H1 (cell line): Measurements from ENCODE around the gene OLFM3. TPM values are rescaled to one million over a fixed set of nuclear protein-coding genes. Genes with fewer than 3 reads are reported as not detected.

ENCODE experiments used
- CTCF ChIA-PET: fragments of 300-600 bp; sonication (Branson Sonifier 250); formaldehyde crosslinking; loops from one replicate; lab custom pipeline; 2021; ENCODE audit not compliant: partially characterized antibody; lab: Charles Lee
- POLR2A ChIA-PET: fragments of 300-600 bp; sonication (Branson Sonifier 250); formaldehyde crosslinking; loops from one replicate; lab custom pipeline; 2021; ENCODE audit warnings: inconsistent platforms; ENCODE audit not compliant: partially characterized antibody; lab: Charles Lee
- DNase-seq, 2 experiments: peaks; one replicate each; pipeline versions ENCODE4 v3.0.0 to v3.0.0-alpha.2; 2010 to 2022; ENCODE audit warnings: low spot score in 2 of 2, low read depth in 1 of 2, mixed read lengths in 1 of 2
- FAIRE-seq: peaks from 2 replicates; lab custom pipeline; 2011; peaks lifted over from hg19 to GRCh38; lab: Jason Lieb, UNC
- H2AFZ ChIP-seq: 2 replicates; pipeline ENCODE4 v1.8.1; 2012; ENCODE audit warnings: low read length, inconsistent platforms
- H2AK5ac ChIP-seq: 2 replicates; pipeline ENCODE4 v1.6.1; 2013; ENCODE audit warnings: low read depth, low read length
- H2BK120ac ChIP-seq: replicated peaks from 2 replicates; pipeline ENCODE3; 2013; ENCODE audit warnings: low read depth, low read length, inconsistent platforms
- H2BK12ac ChIP-seq: 2 replicates; pipeline ENCODE4 v1.6.1; 2013; ENCODE audit warnings: low read depth, low read length
- H2BK15ac ChIP-seq: 2 replicates; pipeline ENCODE4 v1.6.1; 2013; ENCODE audit warnings: low read length
- H2BK20ac ChIP-seq: 2 replicates; pipeline ENCODE4 v1.6.1; 2013; ENCODE audit warnings: low read length
- H2BK5ac ChIP-seq: 2 replicates; pipeline ENCODE4 v1.6.1; 2013; ENCODE audit warnings: low read depth, low read length
- H3K14ac ChIP-seq: 2 replicates; pipeline ENCODE4 v1.6.1; 2013; ENCODE audit warnings: inconsistent platforms; ENCODE audit not compliant: insufficient read length
- H3K18ac ChIP-seq: 2 replicates; pipeline ENCODE4 v1.6.1; 2013; ENCODE audit warnings: low read length; ENCODE audit errors: extremely low read depth
- H3K23ac ChIP-seq: 2 replicates; pipeline ENCODE4 v1.6.1; 2013; ENCODE audit warnings: inconsistent platforms; ENCODE audit not compliant: insufficient read length
- H3K23me2 ChIP-seq: 2 replicates; pipeline ENCODE4 v1.6.1; 2013; ENCODE audit warnings: low read depth, low read length
- H3K27ac ChIP-seq: 2 replicates; pipeline ENCODE4 v1.6.1; 2011; ENCODE audit warnings: low read depth, low read length, inconsistent platforms
- H3K27me3 ChIP-seq, 4 experiments: replicated peaks in 1 of 4; 1 replicate in 1 of 4; 2 replicates in 3 of 4; pipeline versions ENCODE4 v1.6.1 to v1.8.1; 2011 to 2013; ENCODE audit warnings: low read length in 3 of 4, mild to moderate bottlenecking in 3 of 4, inconsistent platforms in 2 of 4, mixed read lengths in 2 of 4, moderate library complexity in 1 of 4; ENCODE audit not compliant: control insufficient read depth in 3 of 4, insufficient read depth in 3 of 4; ENCODE audit errors: extremely low read depth in 1 of 4
- H3K36me3 ChIP-seq, 4 experiments: 2 replicates each; pipeline versions ENCODE4 v1.6.1 to v1.8.1; 2011 to 2013; ENCODE audit warnings: mild to moderate bottlenecking in 4 of 4, low read length in 3 of 4, moderate library complexity in 2 of 4, control low read depth in 1 of 4, inconsistent platforms in 1 of 4; ENCODE audit not compliant: insufficient read depth in 4 of 4, control insufficient read depth in 2 of 4
- H3K4ac ChIP-seq: replicated peaks from 2 replicates; pipeline ENCODE3; 2013; ENCODE audit warnings: low read length, low read depth, mixed read lengths, inconsistent platforms; ENCODE audit not compliant: insufficient read length
- H3K4me1 ChIP-seq, 4 experiments: replicated peaks in 1 of 4; 1 replicate in 1 of 4; 2 replicates in 3 of 4; pipeline versions ENCODE4 v1.6.1 to v1.8.1; 2011 to 2013; ENCODE audit warnings: low read length in 3 of 4, inconsistent platforms in 2 of 4, mixed read lengths in 1 of 4; ENCODE audit not compliant: insufficient read depth in 4 of 4, control insufficient read depth in 3 of 4
- H3K4me2 ChIP-seq, 2 experiments: 2 replicates each; pipeline versions ENCODE4 v1.6.1 to v1.8.1; 2011 to 2013; ENCODE audit warnings: low read depth in 2 of 2, low read length in 2 of 2, control low read depth in 1 of 2, inconsistent platforms in 1 of 2, mild to moderate bottlenecking in 1 of 2; ENCODE audit not compliant: insufficient read depth in 1 of 2
- H3K4me3 ChIP-seq, 4 experiments: fragments of 200-600, 300-600 bp in 1 of 4; sonication (generic), shearing (Covaris generic), sonication (Bioruptor Twin) in 1 of 4; 2 replicates each; pipeline versions ENCODE4 v1.5.1 to v1.8.1; 2011 to 2016; ENCODE audit warnings: low read length in 4 of 4, low read depth in 3 of 4, control low read depth in 2 of 4, inconsistent platforms in 2 of 4, mild to moderate bottlenecking in 2 of 4, mixed read lengths in 1 of 4, moderate library complexity in 1 of 4; ENCODE audit not compliant: insufficient read depth in 2 of 4; ENCODE audit errors: extremely low read depth in 1 of 4
- H3K56ac ChIP-seq: replicated peaks from 2 replicates; pipeline ENCODE3; 2013; ENCODE audit warnings: low read depth, mild to moderate bottlenecking, mixed read lengths, low read length, inconsistent platforms; ENCODE audit not compliant: insufficient read length
- H3K79me1 ChIP-seq: 2 replicates; pipeline ENCODE4 v1.6.1; 2013; ENCODE audit warnings: low read depth, low read length, control low read depth
- H3K79me2 ChIP-seq, 2 experiments: 2 replicates each; pipeline versions ENCODE4 v1.6.1 to v1.8.1; 2012 to 2013; ENCODE audit warnings: low read length in 2 of 2, mild to moderate bottlenecking in 2 of 2, inconsistent platforms in 1 of 2; ENCODE audit not compliant: insufficient read depth in 2 of 2, control insufficient read depth in 1 of 2
- H3K9ac ChIP-seq, 4 experiments: replicated peaks in 1 of 4; 1 replicate in 1 of 4; 2 replicates in 3 of 4; pipeline versions ENCODE4 v1.6.1 to v1.8.1; 2011 to 2013; ENCODE audit warnings: low read depth in 3 of 4, low read length in 3 of 4, control low read depth in 2 of 4, mild to moderate bottlenecking in 2 of 4, moderate library complexity in 2 of 4, inconsistent platforms in 1 of 4; ENCODE audit errors: extremely low read depth in 1 of 4
- H3K9me3 ChIP-seq, 2 experiments: 2 replicates each; pipeline versions ENCODE4 v1.6.1 to v1.8.1; 2012 to 2013; ENCODE audit warnings: mild to moderate bottlenecking in 2 of 2, moderate library complexity in 2 of 2, control low read depth in 1 of 2, inconsistent platforms in 1 of 2, low read depth in 1 of 2, low read length in 1 of 2, mixed read lengths in 1 of 2; ENCODE audit not compliant: insufficient read depth in 2 of 2
- H4K20me1 ChIP-seq, 2 experiments: replicated peaks in 1 of 2; 2 replicates each; pipeline versions ENCODE3 to v1.8.1; 2011 to 2013; ENCODE audit warnings: inconsistent platforms in 2 of 2, low read length in 2 of 2, mild to moderate bottlenecking in 1 of 2; ENCODE audit not compliant: insufficient read depth in 2 of 2, control insufficient read depth in 1 of 2
- H4K5ac ChIP-seq: 2 replicates; pipeline ENCODE4 v1.6.1; 2013; ENCODE audit warnings: low read length, low read depth, mixed read lengths, inconsistent platforms; ENCODE audit not compliant: insufficient read length
- H4K8ac ChIP-seq: 2 replicates; pipeline ENCODE4 v1.8.0; 2013; ENCODE audit warnings: mild to moderate bottlenecking, moderate library complexity, low read length, inconsistent platforms; ENCODE audit not compliant: insufficient read depth; ENCODE audit errors: extremely low read depth
- H4K91ac ChIP-seq: replicated peaks from 2 replicates; pipeline ENCODE3; 2013; ENCODE audit warnings: low read length, mixed read lengths, inconsistent platforms; ENCODE audit not compliant: insufficient read length
- POLR2A ChIP-seq, 2 experiments: IDR thresholded peaks; 1 replicate in 1 of 2; 2 replicates in 1 of 2; pipeline ENCODE4 v1.6.1; 2011; ENCODE audit warnings: low read depth in 2 of 2, low read length in 2 of 2, mild to moderate bottlenecking in 2 of 2; ENCODE audit errors: control extremely low read depth in 1 of 2
- RFX5 ChIP-seq: IDR thresholded peaks from 2 replicates; pipeline ENCODE4 v1.6.1; 2011; ENCODE audit warnings: low read depth, low read length, improper control_type of control experiment, borderline replicate concordance
- SIN3A ChIP-seq, 2 experiments: IDR thresholded peaks in 1 of 2; conservative IDR thresholded peaks in 1 of 2; 2 replicates each; pipeline ENCODE4 v1.6.1; 2011 to 2012; ENCODE audit warnings: low read length in 2 of 2, improper control_type of control experiment in 1 of 2, low read depth in 1 of 2, mild to moderate bottlenecking in 1 of 2
- SIRT6 ChIP-seq: IDR thresholded peaks from one replicate; pipeline ENCODE4 v1.7.1; 2012; ENCODE audit warnings: low read length, inconsistent platforms
- USF2 ChIP-seq: IDR thresholded peaks from 2 replicates; pipeline ENCODE4 v1.6.1; 2011; ENCODE audit warnings: low read length, improper control_type of control experiment
- YY1 ChIP-seq: IDR thresholded peaks from 2 replicates; pipeline ENCODE4 v1.6.1; 2011; ENCODE audit warnings: low read depth, mild to moderate bottlenecking, low read length
- WGBS, 2 experiments: shearing (Covaris generic) in 1 of 2; methylation state at CpG; one replicate each; pipeline versions ENCODE4 v1.1.6 to v1.1.7; 2013 to 2015; ENCODE audit warnings: low lambda C conversion rate in 2 of 2, mixed read lengths in 2 of 2, inconsistent platforms in 1 of 2, low coverage in 1 of 2, missing lambda C conversion rate in 1 of 2; ENCODE audit not compliant: insufficient replicate concordance in 2 of 2, insufficient coverage in 1 of 2, insufficient read length in 1 of 2; ENCODE audit errors: extremely low coverage in 1 of 2, missing lambda C conversion rate in 1 of 2; 5-methylcytosine and 5-hydroxymethylcytosine counted together
- polyA plus RNA-seq, 7 experiments: library from polyadenylated mRNA; depleted of rRNA in 3 of 7; stranded (reverse) in 5 of 7; unstranded in 2 of 7; fragments of >200 nt in 5 of 7; fragments of 200-250 nt in 2 of 7; gene quantifications; 1 replicate in 5 of 7; 2 replicates in 1 of 7; 4 replicates in 1 of 7; pipeline versions ENCODE4 v1.2.1 to v1.2.3, GENCODE V29; 2011 to 2013; ENCODE audit warnings: missing spikeins in 2 of 7, mixed read lengths in 2 of 7
- total RNA-seq: library from RNA; stranded (reverse); fragmentation: NEBNext Ultra II Directional; extraction: Animal tissue kit (Norgen Biotek cat#: 25700); gene quantifications from 2 replicates; pipeline ENCODE4 v1.2.1, GENCODE V29; 2021

The OLFM3 gene
- total and polyA plus RNA-seq, 2 of the 8 experiments (the other 6 are each of a cell fraction or from before 2014, with no cell fraction given) = 0.30 to 0.32 TPM

DNA sequence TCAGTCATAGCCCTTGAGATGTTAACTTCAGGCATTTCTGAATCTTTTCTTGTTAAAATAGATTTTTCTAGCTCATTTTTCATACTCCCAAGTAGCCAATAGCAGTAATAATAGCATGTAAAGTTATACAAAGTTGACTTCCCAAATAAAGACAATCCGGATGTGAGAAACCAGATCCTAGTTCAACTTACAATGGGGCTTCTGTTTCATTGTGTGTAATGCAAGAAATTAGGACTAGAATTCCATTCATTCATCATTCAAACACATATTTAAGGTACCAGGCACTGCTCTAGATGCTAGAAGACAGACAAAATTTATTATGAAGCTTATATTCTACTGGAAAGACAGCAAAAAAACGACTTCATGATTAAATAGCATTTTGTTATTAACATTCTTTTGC, 240.3 kb downstream of the OLFM3 start:
- H2BK20ac ChIP-seq = no peak overlapping the region
- no peaks in the 10 kb centered on the region for H3K4me1 ChIP-seq
- H4K91ac ChIP-seq = no peak overlapping the region
- H3K9me3 ChIP-seq = no peaks in the 10 kb centered on the region
- no peak overlapping the region for H3K23ac ChIP-seq
- no peak overlapping the region for H3K18ac ChIP-seq
- H4K8ac ChIP-seq = no peak overlapping the region
- CTCF ChIA-PET = no interaction called here
- no peak overlapping the region for H4K5ac ChIP-seq
- H2AK5ac ChIP-seq = no peak overlapping the region
- H3K9ac ChIP-seq = no peak overlapping the region
- no peaks in the 10 kb centered on the region for H3K36me3 ChIP-seq
- H3K4me2 ChIP-seq = no peak overlapping the region
- WGBS, 2 experiments = 86% methylated on average over 2 of the region's 2 CpGs; no CpG with 5 or more reads in 1 of the 2 experiments
- H3K4ac ChIP-seq = no peak overlapping the region
- no peaks in the 10 kb centered on the region for H3K23me2 ChIP-seq
- no peak overlapping the region for H2BK12ac ChIP-seq
- no peaks in the 10 kb centered on the region for H4K20me1 ChIP-seq
- no peak overlapping the region for H3K27ac ChIP-seq
- no peak overlapping the region for H2BK120ac ChIP-seq
- DNase-seq (no peak), FAIRE-seq (no peak)
- no peak overlapping the region for H3K56ac ChIP-seq
- H3K4me3 ChIP-seq = no peak overlapping the region
- no peak overlapping the region for H2BK5ac ChIP-seq
- H3K27me3 ChIP-seq = no peaks in the 10 kb centered on the region
- no peak overlapping the region for H2BK15ac ChIP-seq
- H3K79me2 ChIP-seq = no peaks in the 10 kb centered on the region
- H3K79me1 ChIP-seq = no peaks in the 10 kb centered on the region
- POLR2A ChIA-PET = no interaction called here
- no peak overlapping the region for H2AFZ ChIP-seq
- H3K14ac ChIP-seq = no peak overlapping the region
- TF ChIP-seq POLR2A (IDR thresholded peaks at IDR 0.05; ENCODE audit: control extremely low read depth in 1 of 2, low read depth in 2 of 2, low read length in 2 of 2) (no peak), SIRT6 (no peak), YY1 (no peak), SIN3A (conservative IDR thresholded peaks at IDR 0.05 in 1 of 2, IDR thresholded peaks at IDR 0.05 in 1 of 2; ENCODE audit: low read depth in 1 of 2, low read length in 2 of 2) (no peak), RFX5 (no peak), USF2 (no peak)
